ENCODE measurements around the gene ARMC9. TPM values are rescaled to one million over a fixed set of nuclear protein-coding genes. Genes with fewer than 3 reads are reported as not detected.

Gene ARMC9
- total and polyA plus RNA-seq, 2 of the 13 experiments (the other 11 are each of a cell fraction or from before 2014, with no cell fraction given), result 9.1 to 12.8 TPM

GRCh38 chr2:231418820-231419640 lies 220.6 kb downstream of the ARMC9 start (continued):
- TF ChIP-seq AHDC1 (CRISPR knock-in tag; IDR thresholded peaks at IDR 0.05; ENCODE audit: borderline replicate concordance) (no peak), ZNF205 (CRISPR knock-in tag; IDR thresholded peaks at IDR 0.05) (peak; percentile 30; the same call in 1 of the 2 replicates), ZNF343 (CRISPR knock-in tag; IDR thresholded peaks at IDR 0.05) (no peak), ZNF598 (CRISPR knock-in tag; IDR thresholded peaks at IDR 0.05; ENCODE audit: borderline replicate concordance) (peak; percentile 54; the same call in 1 of the 2 replicates), POGK (CRISPR knock-in tag; conservative IDR thresholded peaks at IDR 0.05) (no peak), IRF1 (CRISPR knock-in tag; IDR thresholded peaks at IDR 0.05; ENCODE audit: low read depth) (no peak), ZGPAT (CRISPR knock-in tag; IDR thresholded peaks at IDR 0.05) (peak; percentile 22; the same call in 1 of the 2 replicates), PITX1 (CRISPR knock-in tag; IDR thresholded peaks at IDR 0.05) (peak; percentile 75), BRD4 (CRISPR knock-in tag; IDR thresholded peaks at IDR 0.05) (no peak), ZNF597 (CRISPR knock-in tag; IDR thresholded peaks at IDR 0.05) (no peak), FOXA1 (IDR thresholded peaks at IDR 0.05) (no peak), FOXA1 (CRISPR knock-in tag; IDR thresholded peaks at IDR 0.05) (no peak), ZNF317 (CRISPR knock-in tag; IDR thresholded peaks at IDR 0.05) (0 out of 2 replicates have a peak, but pooled peaks have one; percentile 25), IKZF5 (CRISPR knock-in tag; IDR thresholded peaks at IDR 0.05) (no peak), ADNP (CRISPR knock-in tag; IDR thresholded peaks at IDR 0.05) (no peak)

Data from HepG2 (cell line).